ENCODE measurements around the gene GNL3. TPM values are rescaled to one million over a fixed set of nuclear protein-coding genes. Genes with fewer than 3 reads are reported as not detected.
A peak's percentile ranks its signal among the peaks of the same experiment; 100 is the strongest.

Gene GNL3
- total RNA-seq, 2 donors from 2014 or later: 101 to 107 TPM

DNA sequence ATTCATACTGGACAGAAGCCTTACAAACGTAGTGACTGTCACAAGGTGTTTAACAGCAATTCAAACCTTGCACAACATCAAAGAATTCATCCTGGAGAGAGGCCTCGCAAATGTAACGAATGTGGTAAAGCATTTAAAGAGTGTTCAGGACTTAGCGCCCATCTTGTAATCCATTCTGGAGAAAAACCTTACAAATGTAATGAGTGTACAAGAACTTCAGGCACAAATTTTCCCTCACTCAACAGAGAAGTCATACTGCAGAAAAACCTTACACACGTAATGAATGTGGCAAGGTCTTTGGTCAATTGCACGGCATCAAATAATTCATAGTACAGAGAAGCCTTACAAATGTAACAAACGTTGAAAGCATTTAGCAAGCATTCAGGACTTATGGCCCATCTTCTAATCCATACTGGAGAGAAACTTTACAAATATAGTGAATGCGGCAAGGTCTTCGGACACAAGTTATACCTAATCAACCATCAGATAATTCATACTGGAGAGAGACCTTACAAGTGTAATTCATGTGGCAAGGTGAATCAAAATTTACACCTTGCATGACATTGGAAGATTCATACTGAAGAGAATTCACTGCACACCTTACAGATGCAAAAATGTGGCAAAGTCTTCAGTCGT, 47.5 kb downstream of the GNL3 start:
- no peaks in the 10 kb centered on the region for H3K27me3 Mint-ChIP-seq (ENCODE audit: insufficient read depth)
- H3K27me3 ChIP-seq (ENCODE audit: control insufficient read depth, insufficient read depth, low read length, poor library complexity, severe bottlenecking): no peaks in the 10 kb centered on the region
- H3K36me3 Mint-ChIP-seq (ENCODE audit: low read depth): peaks cover 93% of the 10 kb centered on the region
- no peak for DNase-seq
- TF ChIP-seq, protein P1, sequence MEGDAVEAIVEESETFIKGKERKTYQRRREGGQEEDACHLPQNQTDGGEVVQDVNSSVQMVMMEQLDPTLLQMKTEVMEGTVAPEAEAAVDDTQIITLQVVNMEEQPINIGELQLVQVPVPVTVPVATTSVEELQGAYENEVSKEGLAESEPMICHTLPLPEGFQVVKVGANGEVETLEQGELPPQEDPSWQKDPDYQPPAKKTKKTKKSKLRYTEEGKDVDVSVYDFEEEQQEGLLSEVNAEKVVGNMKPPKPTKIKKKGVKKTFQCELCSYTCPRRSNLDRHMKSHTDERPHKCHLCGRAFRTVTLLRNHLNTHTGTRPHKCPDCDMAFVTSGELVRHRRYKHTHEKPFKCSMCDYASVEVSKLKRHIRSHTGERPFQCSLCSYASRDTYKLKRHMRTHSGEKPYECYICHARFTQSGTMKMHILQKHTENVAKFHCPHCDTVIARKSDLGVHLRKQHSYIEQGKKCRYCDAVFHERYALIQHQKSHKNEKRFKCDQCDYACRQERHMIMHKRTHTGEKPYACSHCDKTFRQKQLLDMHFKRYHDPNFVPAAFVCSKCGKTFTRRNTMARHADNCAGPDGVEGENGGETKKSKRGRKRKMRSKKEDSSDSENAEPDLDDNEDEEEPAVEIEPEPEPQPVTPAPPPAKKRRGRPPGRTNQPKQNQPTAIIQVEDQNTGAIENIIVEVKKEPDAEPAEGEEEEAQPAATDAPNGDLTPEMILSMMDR (conservative IDR thresholded peaks at IDR 0.05): no peak
- peaks cover 54% of the 10 kb centered on the region for H3K9me3 ChIP-seq (ENCODE audit: control insufficient read depth, low read length)
- 86 to 92% methylated on average over 9 to 10 of the region's 10 CpGs for WGBS, 2 experiments (ENCODE audit: insufficient coverage in 1 of 2, insufficient read length in 1 of 2)
- H3K9me3 Mint-ChIP-seq: peaks cover 24% of the 10 kb centered on the region
- no peaks in the 10 kb centered on the region for H3K4me1 Mint-ChIP-seq
- H3K4me3 Mint-ChIP-seq: no peak overlapping the region
- H3K27ac ChIP-seq (ENCODE audit: low read depth, low read length): no peak overlapping the region
- no peak overlapping the region for H3K9ac ChIP-seq (ENCODE audit: extremely low read depth, low read length, poor library complexity, severe bottlenecking)
- H3K27ac Mint-ChIP-seq: no peak overlapping the region
- no peak overlapping the region for H3K4me3 ChIP-seq (ENCODE audit: low read length)
- H3K4me1 ChIP-seq (ENCODE audit: control insufficient read depth, insufficient read depth, low read length): no peaks in the 10 kb centered on the region
- H3K36me3 ChIP-seq (ENCODE audit: control insufficient read depth, insufficient read depth, low read length): peaks cover 89% of the 10 kb centered on the region

DNA sequence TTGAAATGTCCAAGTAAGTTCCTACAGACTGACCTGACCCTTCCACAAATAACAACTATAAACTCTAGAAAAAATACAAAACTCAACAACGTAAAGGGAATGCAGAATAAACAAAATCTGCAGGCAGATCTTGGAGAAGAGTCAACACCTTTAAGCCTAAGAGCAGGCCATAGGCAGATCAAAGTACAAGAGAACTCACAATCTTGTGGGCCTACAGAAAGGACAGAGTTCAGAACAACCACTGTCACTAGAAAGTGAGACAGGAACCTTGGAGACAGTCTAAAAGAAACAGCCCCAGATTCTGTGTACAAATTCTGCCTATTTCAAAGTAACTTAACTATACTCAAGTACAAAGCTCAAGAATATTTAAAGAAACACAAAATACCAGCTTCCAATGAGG, 53.9 kb downstream of the GNL3 start:
- H3K9me3 ChIP-seq (ENCODE audit: control insufficient read depth, low read length): peaks cover 7% of the 10 kb centered on the region
- H3K9me3 Mint-ChIP-seq: no peaks in the 10 kb centered on the region
- no peaks in the 10 kb centered on the region for H3K4me1 ChIP-seq (ENCODE audit: control insufficient read depth, insufficient read depth, low read length)
- no peak for DNase-seq
- no peak overlapping the region for H3K27ac Mint-ChIP-seq
- no peaks in the 10 kb centered on the region for H3K27me3 ChIP-seq (ENCODE audit: control insufficient read depth, insufficient read depth, low read length, poor library complexity, severe bottlenecking)
- H3K27me3 Mint-ChIP-seq (ENCODE audit: insufficient read depth): no peaks in the 10 kb centered on the region
- TF ChIP-seq, protein P1 (conservative IDR thresholded peaks at IDR 0.05): no peak
- no peak overlapping the region for H3K9ac ChIP-seq (ENCODE audit: extremely low read depth, low read length, poor library complexity, severe bottlenecking)
- no peak overlapping the region for H3K27ac ChIP-seq (ENCODE audit: low read depth, low read length)
- H3K4me3 ChIP-seq (ENCODE audit: low read length): no peak overlapping the region
- H3K4me3 Mint-ChIP-seq: no peak overlapping the region
- peaks cover 79% of the 10 kb centered on the region for H3K36me3 Mint-ChIP-seq (ENCODE audit: low read depth)
- no peaks in the 10 kb centered on the region for H3K4me1 Mint-ChIP-seq
- peaks cover 88% of the 10 kb centered on the region for H3K36me3 ChIP-seq (ENCODE audit: control insufficient read depth, insufficient read depth, low read length)
- 93% methylated on average over 1 of the region's 1 CpG; no CpG with 5 or more reads in 1 of the 2 experiments for WGBS, 2 experiments (ENCODE audit: insufficient coverage in 1 of 2, insufficient read length in 1 of 2)

DNA sequence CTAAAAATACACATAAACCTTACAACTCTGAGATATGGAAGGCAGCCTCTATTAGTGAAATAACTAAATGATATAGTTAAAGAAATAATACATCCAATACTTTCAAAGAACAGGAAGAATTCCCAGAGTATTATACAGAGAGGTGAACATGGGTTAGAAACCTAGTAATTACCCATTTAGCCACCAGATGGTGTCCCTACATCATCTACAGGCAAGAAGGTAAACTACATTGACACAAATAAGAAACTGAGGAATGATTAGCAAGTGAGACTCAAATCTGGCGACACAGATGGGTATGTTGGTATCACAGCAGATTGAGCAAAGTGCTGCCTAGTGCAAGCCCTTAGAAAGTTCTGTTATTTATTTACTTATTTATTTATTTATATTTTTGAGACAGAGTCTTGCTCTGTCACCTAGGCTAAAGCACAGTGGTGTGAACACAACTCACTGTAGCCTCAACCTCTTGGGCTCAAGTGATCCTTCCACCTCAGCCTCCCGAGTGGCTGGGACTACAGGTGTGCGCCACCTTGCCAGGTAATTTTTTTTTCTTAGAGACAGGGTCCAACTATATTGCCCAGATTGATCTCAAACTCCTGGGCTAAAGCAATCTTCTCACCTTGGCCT, 56.7 kb downstream of the GNL3 start:
- H3K9me3 ChIP-seq (ENCODE audit: control insufficient read depth, low read length): peaks cover 7% of the 10 kb centered on the region
- no peaks in the 10 kb centered on the region for H3K27me3 Mint-ChIP-seq (ENCODE audit: insufficient read depth)
- H3K4me3 ChIP-seq (ENCODE audit: low read length): no peak overlapping the region
- no peak overlapping the region for H3K27ac Mint-ChIP-seq
- H3K36me3 Mint-ChIP-seq (ENCODE audit: low read depth): peaks cover 74% of the 10 kb centered on the region
- no peaks in the 10 kb centered on the region for H3K27me3 ChIP-seq (ENCODE audit: control insufficient read depth, insufficient read depth, low read length, poor library complexity, severe bottlenecking)
- 89 to 96% methylated on average over 3 of the region's 3 CpGs for WGBS, 2 experiments (ENCODE audit: insufficient coverage in 1 of 2, insufficient read length in 1 of 2)
- H3K9me3 Mint-ChIP-seq: no peaks in the 10 kb centered on the region
- H3K9ac ChIP-seq (ENCODE audit: extremely low read depth, low read length, poor library complexity, severe bottlenecking): no peak overlapping the region
- no peaks in the 10 kb centered on the region for H3K4me1 Mint-ChIP-seq
- H3K27ac ChIP-seq (ENCODE audit: low read depth, low read length): no peak overlapping the region
- H3K4me3 Mint-ChIP-seq: no peak overlapping the region
- DNase-seq: no peak
- H3K4me1 ChIP-seq (ENCODE audit: control insufficient read depth, insufficient read depth, low read length): no peaks in the 10 kb centered on the region
- peaks cover 86% of the 10 kb centered on the region for H3K36me3 ChIP-seq (ENCODE audit: control insufficient read depth, insufficient read depth, low read length)
- TF ChIP-seq, protein P1 (conservative IDR thresholded peaks at IDR 0.05): peak; percentile 75

Measured in endodermal cell (in vitro differentiated cells).